CD4-positive, alpha-beta T cell (primary cell): ENCODE results near the gene BAIAP2. TPM values are rescaled to one million over a fixed set of nuclear protein-coding genes. Genes with fewer than 3 reads are reported as not detected.

Source experiments
- ATAC-seq: fragments of 200-7000 bp; cut with Tn5 transposase; one replicate; pipeline ENCODE4 v1.10.0; 2022; ENCODE audit warnings: mild to moderate bottlenecking; ENCODE audit not compliant: poor library complexity
- CTCF ChIA-PET: fragments of 350-600 bp; sonication (Branson Sonifier 250); formaldehyde crosslinking; loops from one replicate; lab custom pipeline; 2021; ENCODE audit warnings: antibody characterized with exemption, inconsistent platforms; lab: Charles Lee
- POLR2A ChIA-PET: fragments of 350-600 bp; sonication (Branson Sonifier 250); formaldehyde crosslinking; loops from one replicate; lab custom pipeline; 2021; ENCODE audit warnings: antibody characterized with exemption, inconsistent platforms; lab: Charles Lee
- DNase-seq, 14 experiments: peaks; one replicate each; pipeline ENCODE4 v3.0.0-alpha.2; 2013 to 2020; ENCODE audit warnings: mixed read lengths in 2 of 14
- H3K27ac ChIP-seq, 2 donors: one replicate each; pipeline versions ENCODE4 v1.5.1 to v1.7.0; 2013; ENCODE audit warnings: low read length in 2 of 2, low read depth in 1 of 2, mild to moderate bottlenecking in 1 of 2
- H3K27me3 ChIP-seq, 2 experiments: 1 replicate in 1 of 2; 2 replicates in 1 of 2; pipeline versions ENCODE4 v1.6.1 to v1.7.0; 2013; ENCODE audit warnings: low read length in 2 of 2, control low read depth in 1 of 2, mild to moderate bottlenecking in 1 of 2, moderate library complexity in 1 of 2; ENCODE audit not compliant: insufficient read depth in 2 of 2, control insufficient read depth in 1 of 2
- H3K36me3 ChIP-seq: one replicate; pipeline ENCODE4 v1.6.1; 2013; ENCODE audit warnings: low read length, control low read depth; ENCODE audit not compliant: insufficient read depth
- H3K4me1 ChIP-seq: one replicate; pipeline ENCODE4 v1.6.1; 2013; ENCODE audit warnings: low read length, control low read depth; ENCODE audit not compliant: insufficient read depth
- H3K4me3 ChIP-seq: one replicate; pipeline ENCODE4 v1.5.1; 2013; ENCODE audit warnings: mild to moderate bottlenecking, low read length, moderate library complexity
- H3K9me3 ChIP-seq, 2 experiments: 1 replicate in 1 of 2; 2 replicates in 1 of 2; pipeline versions ENCODE4 v1.6.1 to v1.7.0; 2013; ENCODE audit warnings: low read length in 2 of 2, mild to moderate bottlenecking in 2 of 2, control low read depth in 1 of 2, moderate library complexity in 1 of 2; ENCODE audit not compliant: control insufficient read depth in 1 of 2, insufficient read depth in 1 of 2
- H3K27ac Mint-ChIP-seq: one replicate; pipeline ENCODE4 v1.8.0; 2020; ENCODE audit warnings: mixed read lengths
- H3K27me3 Mint-ChIP-seq: one replicate; pipeline ENCODE4 v1.8.0; 2021; ENCODE audit warnings: mixed read lengths
- H3K36me3 Mint-ChIP-seq: one replicate; pipeline ENCODE4 v1.8.0; 2021; ENCODE audit warnings: low read depth, mixed read lengths
- H3K4me1 Mint-ChIP-seq: one replicate; pipeline ENCODE4 v1.8.0; 2021; ENCODE audit warnings: low read depth, mixed read lengths
- H3K4me3 Mint-ChIP-seq: one replicate; pipeline ENCODE4 v1.8.0; 2020; ENCODE audit warnings: mild to moderate bottlenecking, mixed read lengths
- H3K9me3 Mint-ChIP-seq: one replicate; pipeline ENCODE4 v1.8.0; 2020; ENCODE audit warnings: mixed read lengths
- intact Hi-C, 2 experiments: fragments of 100-400 bp; cut with DNase I in 1 of 2; cut with micrococcal nuclease in 1 of 2; formaldehyde crosslinking; loops; one replicate each; pipeline versions ENCODE4 v1.15.1 to v1.9.0; 2023 to 2025; cut with DNase I, micrococcal nuclease
- total RNA-seq, 174 experiments: library from RNA in 2 of 174; stranded (reverse) in 2 of 174; gene quantifications; one replicate each; pipeline ENCODE4 v1.2.3 and lab custom pipeline; 2021 to 2026
- TF ChIP-seq, protein P1 (sequence below): fragments of 200-600 bp; IDR thresholded peaks from one replicate; pipeline ENCODE4 v1.8.0; 2022; ENCODE audit warnings: antibody characterized with exemption, mild to moderate bottlenecking

BAIAP2 gene
- total RNA-seq, 2 experiments from 2014 or later = 4.2 to 4.9 TPM

- Mint-ChIP-seq H3K4me1 (no peaks in the 10 kb centered on the region), H3K36me3 (no peaks in the 10 kb centered on the region), H3K4me3 (no peak overlapping the region), H3K27ac (no peak overlapping the region), H3K27me3 (no peaks in the 10 kb centered on the region), H3K9me3 (no peaks in the 10 kb centered on the region)
- intact Hi-C loops = no loop called here
- ChIA-PET POLR2A (no interaction called here), CTCF (interaction anchor here (4.8 kb wide), 1 partner anchor 17 kb away, joined by 13 read pairs; no protein-coding TSS in a partner anchor)
- DNase-seq = peak in 1 of 14 experiments; percentile 41
- peak overlapping the region; percentile 5 for H3K4me3 ChIP-seq
- H3K36me3 ChIP-seq = no peaks in the 10 kb centered on the region
- TF ChIP-seq, protein P1, sequence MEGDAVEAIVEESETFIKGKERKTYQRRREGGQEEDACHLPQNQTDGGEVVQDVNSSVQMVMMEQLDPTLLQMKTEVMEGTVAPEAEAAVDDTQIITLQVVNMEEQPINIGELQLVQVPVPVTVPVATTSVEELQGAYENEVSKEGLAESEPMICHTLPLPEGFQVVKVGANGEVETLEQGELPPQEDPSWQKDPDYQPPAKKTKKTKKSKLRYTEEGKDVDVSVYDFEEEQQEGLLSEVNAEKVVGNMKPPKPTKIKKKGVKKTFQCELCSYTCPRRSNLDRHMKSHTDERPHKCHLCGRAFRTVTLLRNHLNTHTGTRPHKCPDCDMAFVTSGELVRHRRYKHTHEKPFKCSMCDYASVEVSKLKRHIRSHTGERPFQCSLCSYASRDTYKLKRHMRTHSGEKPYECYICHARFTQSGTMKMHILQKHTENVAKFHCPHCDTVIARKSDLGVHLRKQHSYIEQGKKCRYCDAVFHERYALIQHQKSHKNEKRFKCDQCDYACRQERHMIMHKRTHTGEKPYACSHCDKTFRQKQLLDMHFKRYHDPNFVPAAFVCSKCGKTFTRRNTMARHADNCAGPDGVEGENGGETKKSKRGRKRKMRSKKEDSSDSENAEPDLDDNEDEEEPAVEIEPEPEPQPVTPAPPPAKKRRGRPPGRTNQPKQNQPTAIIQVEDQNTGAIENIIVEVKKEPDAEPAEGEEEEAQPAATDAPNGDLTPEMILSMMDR = no peak
- no peak overlapping the region for H3K27ac ChIP-seq
- ATAC-seq = no peak
- no peaks in the 10 kb centered on the region for H3K27me3 ChIP-seq
- peaks cover 14% of the 10 kb centered on the region for H3K4me1 ChIP-seq
- peaks cover 0 to 13% of the 10 kb centered on the region in 2 experiments for H3K9me3 ChIP-seq
These were observed 83.6 kb downstream of the BAIAP2 start for GRCh38 chr17:81118308-81119221.

GRCh38 chr17:81119223-81120148, 84.5 kb downstream of the BAIAP2 start:
- Mint-ChIP-seq H3K27me3 (no peaks in the 10 kb centered on the region), H3K36me3 (no peaks in the 10 kb centered on the region), H3K9me3 (no peaks in the 10 kb centered on the region), H3K4me1 (no peaks in the 10 kb centered on the region), H3K4me3 (peak overlapping the region; percentile 82), H3K27ac (peak overlapping the region; percentile 63)
- ATAC-seq (peak; percentile 82), DNase-seq (peak; percentile 38 to 94 (median 78))
- Histone ChIP-seq H3K36me3 (no peaks in the 10 kb centered on the region), H3K27ac (no peak overlapping the region), H3K4me3 (peak overlapping the region; percentile 5), H3K27me3 (no peaks in the 10 kb centered on the region), H3K4me1 (peaks cover 14% of the 10 kb centered on the region), H3K9me3 (peaks cover 0 to 13% of the 10 kb centered on the region in 2 experiments)
- TF ChIP-seq, protein P1 = no peak
- ChIA-PET CTCF (interaction anchor here (4.8 kb wide), 1 partner anchor 18 kb away, joined by 13 read pairs; no protein-coding TSS in a partner anchor), POLR2A (no interaction called here)
- intact Hi-C loops = no loop called here

DNA sequence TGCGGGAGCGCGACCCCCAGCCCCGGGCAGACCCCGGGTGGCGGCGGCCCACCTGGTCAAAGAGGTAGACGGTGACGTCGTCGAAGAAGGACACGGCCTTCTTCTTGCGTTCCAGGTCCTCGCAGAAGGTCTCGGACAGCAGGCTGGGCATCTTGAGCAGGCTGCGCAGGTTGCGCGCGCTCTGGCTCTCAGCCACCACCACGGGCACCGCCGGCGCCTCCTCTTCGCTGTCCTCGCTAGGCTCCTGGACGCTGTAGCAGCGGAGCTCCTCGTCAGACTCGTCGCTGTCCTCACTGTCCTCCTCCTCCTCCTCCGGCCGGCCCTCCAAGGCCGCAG, 85.2 kb downstream of the BAIAP2 start:
- no peak for DNase-seq
- no peak overlapping the region for H3K4me3 Mint-ChIP-seq
- H3K36me3 Mint-ChIP-seq = no peaks in the 10 kb centered on the region
- intact Hi-C loops = no loop called here
- H3K27me3 Mint-ChIP-seq = no peaks in the 10 kb centered on the region
- TF ChIP-seq, protein P1 = no peak
- Histone ChIP-seq H3K4me3 (no peak overlapping the region), H3K9me3 (peaks cover 0 to 13% of the 10 kb centered on the region in 2 experiments), H3K36me3 (no peaks in the 10 kb centered on the region), H3K27me3 (no peaks in the 10 kb centered on the region), H3K27ac (no peak overlapping the region), H3K4me1 (peaks cover 14% of the 10 kb centered on the region)
- H3K4me1 Mint-ChIP-seq = no peaks in the 10 kb centered on the region
- H3K9me3 Mint-ChIP-seq = no peaks in the 10 kb centered on the region
- no peak overlapping the region for H3K27ac Mint-ChIP-seq
- ATAC-seq = no peak
- ChIA-PET CTCF (interaction anchor here (4.8 kb wide), 1 partner anchor 18 kb away, joined by 13 read pairs; no protein-coding TSS in a partner anchor), POLR2A (no interaction called here)
